ENCODE data around the gene KICS2.
"Not testable (repeated sequence)": the region's sequence is repeated elsewhere in the genome, so short reads cannot be mapped to it uniquely, and the experiment has no call there.

Gene KICS2

DNA sequence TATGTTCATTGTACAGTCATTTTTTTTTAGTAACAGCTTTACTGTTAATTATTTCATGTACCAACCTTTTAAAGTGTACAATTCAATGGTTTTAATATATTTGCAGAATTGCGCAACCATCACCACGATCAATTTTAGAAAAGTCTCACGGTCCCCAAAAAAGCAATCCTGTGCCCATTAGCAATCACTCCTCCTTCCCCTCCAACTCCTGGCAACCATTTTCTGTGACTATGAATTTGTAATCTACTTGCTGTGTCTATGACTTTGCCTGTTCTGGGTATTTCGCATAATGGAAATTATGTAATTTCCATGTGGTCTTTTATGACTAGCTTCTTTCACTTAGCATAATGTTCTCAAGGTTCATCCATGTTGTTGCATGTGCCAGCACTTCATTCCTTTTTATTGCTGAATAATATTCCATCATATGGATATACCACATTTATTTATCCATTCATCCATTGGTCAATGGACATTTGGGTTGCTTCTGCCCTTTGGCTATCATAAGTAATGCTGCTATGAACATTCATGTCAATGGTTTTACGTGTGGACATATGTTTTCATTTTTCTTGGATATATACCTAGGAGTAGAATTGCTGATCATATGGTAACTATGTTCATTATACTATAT is 9.9 kb downstream of the KICS2 start:
- no peak for DNase-seq

DNA sequence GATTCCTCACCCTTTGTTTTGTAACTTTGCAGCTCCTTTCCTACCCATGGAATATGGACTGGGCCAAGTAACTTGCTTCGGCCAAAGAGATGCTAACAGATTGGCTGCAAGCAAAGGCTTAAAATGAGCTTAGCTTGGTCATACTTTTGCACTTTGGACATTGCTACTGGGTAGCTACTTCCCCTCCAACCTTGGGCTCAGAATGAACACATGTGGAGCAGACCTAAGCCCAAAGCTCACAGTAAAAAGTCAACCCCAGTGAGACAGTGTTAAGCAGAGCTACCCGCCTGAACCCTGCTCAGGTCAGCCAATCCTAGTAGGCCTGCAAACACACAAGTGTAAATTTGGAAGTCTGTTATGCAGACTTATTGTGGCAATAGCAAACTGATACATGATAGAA is 14.6 kb downstream of the KICS2 start:
- DNase-seq: no peak

DNA sequence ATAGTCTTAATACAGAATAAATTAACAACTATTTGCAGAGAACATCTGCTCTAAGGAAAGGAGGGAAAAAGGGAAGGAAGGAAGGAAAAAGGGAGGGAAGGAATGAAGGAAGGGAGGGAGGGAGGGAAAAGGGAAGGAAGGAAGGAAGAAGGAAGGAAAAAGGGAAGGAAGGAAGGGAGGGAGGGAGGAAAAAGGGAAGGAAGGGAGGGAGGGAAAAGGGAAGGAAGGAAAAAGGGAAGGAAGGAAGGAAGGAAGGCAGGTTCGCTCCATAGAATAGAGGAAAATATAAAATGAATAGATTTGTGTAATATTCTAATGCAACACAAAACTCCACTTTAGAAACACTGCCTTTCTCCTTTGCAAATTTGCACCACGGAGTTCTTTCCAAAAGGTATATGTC is 16.6 kb downstream of the KICS2 start:
- DNase-seq: no peak

DNA sequence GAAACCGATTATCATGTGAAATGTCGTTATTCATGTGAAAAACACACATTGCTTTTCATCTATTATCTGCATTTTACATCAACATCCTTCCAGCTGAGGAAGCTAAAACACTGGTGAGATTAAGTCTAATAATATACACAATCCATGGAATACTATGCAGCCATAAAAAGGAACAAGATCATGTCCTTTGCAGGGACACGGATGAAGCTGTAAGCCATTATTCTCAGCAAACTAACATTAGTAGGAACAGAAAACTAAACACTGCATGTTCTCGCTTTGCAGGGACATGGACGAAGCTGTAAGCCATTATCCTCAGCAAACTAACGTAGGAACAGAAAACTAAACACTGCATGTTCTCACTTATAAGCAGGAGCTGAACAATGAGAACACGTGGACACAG is 18.3 kb downstream of the KICS2 start:
- DNase-seq: no peak

DNA sequence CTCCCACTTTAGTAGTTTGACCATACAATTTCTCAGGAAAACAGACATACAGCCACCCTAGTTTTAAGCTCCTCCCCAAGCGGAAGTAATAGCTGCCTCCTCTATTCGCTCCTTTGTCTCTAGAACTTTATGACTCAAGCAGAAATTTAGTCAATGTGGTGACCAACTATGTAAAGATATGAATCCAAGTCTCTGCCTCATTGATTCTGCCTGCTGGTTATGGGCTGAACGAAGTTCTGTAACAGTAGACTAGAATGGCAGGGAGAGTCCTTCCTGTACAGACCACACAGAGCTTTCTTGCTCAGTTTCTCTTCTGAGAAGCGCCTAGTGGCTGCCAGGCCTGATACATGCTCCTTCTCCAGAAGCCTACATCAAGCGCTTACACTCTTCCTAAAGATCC is 19.1 kb downstream of the KICS2 start:
- DNase-seq: no peak

DNA sequence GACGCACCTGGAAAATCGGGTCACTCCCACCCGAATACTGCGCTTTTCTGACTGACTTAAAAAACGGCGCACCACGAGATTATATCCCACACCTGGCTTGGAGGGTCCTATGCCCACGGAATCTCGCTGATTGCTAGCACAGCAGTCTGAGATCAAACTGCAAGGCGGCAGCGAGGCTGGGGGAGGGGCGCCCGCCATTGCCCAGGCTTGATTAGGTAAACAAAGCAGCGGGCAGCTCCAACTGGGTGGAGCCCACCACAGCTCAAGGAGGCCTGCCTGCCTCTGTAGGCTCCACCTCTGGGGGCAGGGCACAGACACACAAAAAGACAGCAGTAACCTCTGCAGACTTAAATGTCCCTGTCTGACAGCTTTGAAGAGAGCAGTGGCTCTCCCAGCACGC is 26.3 kb downstream of the KICS2 start:
- DNase-seq: not testable (repeated sequence)

DNA sequence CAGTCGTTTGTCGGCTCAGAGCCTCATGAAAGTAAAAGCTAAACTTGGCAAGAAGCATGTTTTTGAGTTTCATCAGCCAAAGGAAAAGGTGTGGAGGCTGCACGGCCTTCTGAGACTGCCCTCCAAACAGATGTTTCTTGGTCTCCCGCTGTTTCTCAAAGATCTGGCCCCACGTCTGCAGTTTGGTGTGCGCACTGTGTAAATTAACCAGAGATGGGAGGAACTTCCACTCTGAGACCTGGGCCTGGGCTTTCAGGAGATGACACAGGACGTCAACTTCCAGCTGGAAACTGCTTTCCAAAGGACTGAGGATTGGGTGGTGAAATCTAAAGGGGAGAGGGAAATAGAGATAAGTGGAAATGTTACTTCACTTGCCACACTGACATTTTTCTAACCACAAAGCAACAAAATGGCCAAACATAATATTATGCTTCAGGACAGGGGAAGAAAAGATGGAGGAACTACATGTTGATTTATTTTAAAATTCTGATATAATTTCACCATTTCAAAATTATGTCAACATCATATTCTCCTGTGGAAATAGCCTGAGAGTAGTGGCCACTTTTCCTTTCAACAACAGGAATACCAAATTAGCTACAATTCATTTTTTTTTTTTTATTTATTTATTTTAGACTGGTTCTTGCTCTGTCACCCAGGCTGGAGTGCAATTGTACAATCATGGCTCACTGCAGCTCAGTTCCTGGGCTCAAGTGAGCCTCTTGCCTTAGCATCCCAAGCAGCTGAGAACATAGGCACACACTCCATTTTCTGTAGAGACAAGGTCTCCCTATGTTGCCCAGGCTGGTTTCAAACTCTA is 27.6 kb downstream of the KICS2 start:
- no peak for DNase-seq

DNA sequence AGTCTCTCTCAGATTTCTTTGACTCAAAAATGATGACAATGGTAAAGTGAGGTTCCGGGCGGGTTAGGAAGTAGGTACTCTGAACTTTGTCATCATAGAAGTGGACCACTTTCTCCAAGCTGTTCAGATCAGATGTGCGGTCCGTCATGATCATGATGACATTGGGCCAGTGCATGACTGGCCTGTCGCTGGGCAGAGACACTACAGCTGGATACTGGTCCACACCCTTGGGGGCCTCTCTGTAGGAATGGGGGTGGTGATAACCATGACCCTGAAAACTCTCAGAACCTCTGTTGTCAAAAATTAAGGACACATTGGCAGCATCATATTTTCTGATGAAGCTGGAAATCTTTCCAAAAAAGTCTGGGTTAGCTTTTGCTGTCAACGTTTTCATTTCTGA is 28.2 kb downstream of the KICS2 start:
- DNase-seq: no peak

DNA sequence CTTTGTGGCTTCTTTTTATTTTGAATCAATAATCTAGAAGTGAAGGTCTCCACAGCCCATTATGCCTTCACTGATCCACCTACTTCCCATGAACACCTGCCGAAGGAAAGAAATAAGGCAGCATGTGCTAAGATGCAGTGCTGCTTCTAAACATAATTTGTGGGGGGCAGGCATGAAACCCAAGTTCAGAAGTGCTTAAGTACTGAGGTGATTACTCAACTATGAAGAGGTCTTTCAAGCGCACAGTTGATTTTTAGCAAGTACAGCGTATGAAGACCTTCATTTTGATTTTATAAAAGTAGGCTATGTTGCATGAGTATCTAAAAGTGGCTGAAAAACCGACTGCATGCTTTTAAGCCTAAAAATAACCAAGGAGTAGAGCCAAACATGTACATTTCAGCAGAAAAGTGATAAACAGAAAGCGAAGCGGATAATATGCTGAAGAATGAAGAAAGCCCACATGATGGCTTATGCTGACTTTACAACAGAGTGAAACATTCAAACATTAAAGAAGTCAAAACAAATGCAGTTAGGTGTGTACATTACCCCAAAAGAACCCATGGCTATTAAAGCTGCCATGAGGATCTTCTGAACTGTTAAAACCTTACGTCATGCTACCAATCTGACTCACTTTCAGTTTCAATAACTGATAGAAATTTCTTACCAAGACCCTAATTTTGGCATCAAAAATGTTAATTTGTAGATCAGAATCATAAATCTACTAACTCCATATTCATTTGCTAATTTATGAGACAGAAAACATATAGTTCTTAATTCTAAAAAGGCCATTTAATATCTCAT is 29.3 kb downstream of the KICS2 start:
- no peak for DNase-seq

DNA sequence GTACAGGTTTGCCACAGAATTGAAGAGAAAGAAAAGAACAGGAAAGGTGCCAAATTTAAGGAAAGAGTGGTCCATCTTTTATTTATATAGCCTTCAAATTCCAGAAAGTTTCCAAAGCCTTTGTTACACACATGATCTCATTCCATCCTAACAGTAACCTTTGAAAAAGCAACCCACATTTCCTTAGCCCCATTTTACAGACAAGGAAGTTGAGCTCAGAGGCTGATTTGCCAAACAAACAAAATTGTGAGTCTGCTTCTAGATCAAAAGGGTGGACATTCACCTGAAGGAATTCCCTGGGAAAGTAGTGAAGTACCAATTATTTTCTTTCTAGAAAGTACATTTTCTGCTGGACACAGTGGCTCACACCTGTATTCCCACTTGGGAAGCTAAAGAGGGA is 32.0 kb downstream of the KICS2 start:
- DNase-seq: no peak

DNA sequence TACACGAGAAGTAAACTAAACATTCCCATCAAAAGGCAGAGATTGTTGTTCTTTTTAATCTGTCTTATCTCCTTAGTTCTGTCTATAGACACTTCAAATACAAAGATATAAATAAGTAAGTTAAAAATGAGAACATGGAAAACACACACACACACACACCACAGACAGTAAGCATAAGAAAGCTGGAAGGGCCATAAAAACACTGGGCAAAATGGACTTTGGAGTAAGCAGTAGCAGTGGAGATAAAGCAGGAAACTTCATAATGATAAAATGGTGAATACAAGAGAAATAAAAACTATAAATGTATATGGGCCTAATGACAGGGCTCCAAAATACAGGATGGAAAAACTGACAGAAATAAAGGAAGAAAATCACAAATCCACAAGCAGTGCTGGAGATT is 32.6 kb downstream of the KICS2 start:
- no peak for DNase-seq

DNA sequence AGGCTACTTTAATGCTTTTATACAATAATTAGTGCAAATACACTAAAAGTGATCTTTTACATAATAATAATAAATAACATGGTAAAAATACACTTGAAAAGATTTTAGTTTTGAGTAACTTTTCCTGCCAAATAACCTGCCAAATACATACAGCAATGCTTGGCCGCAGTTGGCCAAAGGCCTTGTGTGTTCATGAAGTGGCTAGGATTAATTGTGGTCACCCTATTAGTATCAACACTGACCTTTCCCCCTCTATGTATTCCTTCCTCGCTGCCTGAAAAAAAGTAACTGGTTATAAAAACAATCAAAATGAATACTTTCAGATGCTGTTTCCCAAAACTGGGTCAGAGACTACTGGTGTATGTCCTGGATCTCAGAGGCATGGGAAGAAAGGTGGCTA is 34.3 kb downstream of the KICS2 start:
- DNase-seq: no peak

DNA sequence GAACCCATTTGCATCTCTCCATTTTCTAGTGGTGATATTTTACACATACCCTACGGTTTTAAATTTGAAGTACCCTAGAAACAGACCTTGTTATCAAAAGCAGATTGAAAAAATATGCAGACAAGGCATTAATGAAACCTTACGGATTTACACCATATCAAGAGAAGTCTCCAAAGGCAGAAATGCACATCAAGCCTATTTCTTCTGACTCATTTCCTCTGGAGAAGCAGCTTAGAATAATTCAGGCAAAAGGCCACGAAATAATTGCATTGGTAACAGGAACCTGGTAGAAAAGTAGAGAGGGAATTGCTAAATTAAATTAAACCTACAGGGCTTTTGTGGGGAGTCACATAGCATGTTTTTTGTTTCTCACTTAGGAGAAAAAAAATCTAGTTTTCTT is 34.7 kb downstream of the KICS2 start:
- DNase-seq: no peak

DNA sequence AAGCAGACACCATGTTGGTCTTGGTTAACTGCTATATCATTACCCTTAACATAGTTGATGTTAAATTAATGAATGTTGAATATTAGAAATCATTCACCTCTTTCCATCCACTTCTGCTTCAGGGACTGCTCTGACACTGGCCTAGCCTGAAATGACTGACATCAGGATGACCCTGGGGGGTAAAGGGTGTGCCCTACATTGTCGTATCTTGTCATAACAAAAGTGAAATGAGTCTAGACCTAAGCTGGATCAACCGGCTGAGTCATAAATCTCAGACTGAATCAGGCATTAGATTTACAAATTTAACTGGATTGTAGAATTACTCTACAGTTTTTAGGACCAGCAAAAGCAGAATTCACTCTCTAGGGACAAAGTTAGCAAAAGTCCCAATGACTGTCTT is 35.3 kb downstream of the KICS2 start:
- no peak for DNase-seq

DNA sequence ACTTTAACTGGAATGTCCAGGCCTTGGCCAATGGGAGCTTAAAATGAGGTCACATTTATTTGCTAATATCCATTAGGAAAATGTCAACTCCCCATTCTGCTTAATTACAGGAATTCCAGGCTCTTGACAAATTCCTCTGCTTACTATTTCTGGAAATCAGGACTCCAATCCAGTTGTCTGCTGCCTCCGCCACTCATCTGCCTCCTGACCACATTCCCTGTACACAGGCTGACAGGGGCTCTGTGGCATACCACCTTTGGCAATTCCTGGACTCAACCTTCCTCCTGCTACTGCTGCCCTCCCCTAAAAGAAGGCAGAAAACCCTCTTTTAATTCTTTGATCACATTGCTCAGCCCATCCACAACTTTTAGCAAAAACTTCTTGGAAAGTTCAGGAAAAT is 37.9 kb downstream of the KICS2 start:
- DNase-seq: no peak

DNA sequence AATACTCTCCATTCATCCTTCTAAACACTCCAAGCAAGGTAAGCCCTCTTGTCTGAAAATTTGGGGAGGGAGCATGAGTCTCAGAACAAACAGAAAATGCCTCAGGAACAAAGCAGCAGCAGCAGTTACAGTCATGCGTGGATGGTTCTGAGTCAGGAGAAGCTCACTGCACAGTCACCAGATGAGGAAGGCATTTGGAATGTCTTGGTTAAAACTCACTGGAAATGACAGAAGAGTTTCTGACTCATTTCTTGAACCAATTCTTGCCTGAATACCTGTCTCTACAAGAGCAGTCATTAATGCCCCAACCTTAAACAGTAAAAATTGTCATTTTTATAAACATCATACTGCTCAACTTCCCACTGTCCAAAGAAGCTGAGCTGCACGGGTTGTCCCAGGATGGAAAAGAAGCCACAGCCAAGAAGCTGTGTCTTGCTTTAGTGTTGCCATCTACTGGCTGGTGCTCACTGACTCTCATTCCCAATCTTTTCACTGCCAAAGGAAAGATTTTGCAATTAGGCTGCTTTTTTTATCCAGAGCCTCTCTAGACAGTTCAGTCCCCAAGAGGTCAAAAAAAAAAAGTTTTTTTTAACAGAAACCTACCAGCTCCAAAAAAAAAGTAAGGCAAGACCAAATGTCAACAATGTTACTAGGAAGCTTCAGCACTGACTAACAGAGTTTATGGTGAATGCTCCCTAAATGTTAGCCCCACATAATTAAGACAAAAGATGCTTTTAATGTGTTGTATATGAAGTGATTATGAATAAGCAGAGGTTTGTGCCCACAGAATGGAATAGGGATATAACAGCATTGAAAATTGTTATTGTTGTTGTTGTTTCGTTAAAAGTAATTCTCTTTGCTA is 40.4 kb downstream of the KICS2 start:
- peak; percentile 66 for DNase-seq

DNA sequence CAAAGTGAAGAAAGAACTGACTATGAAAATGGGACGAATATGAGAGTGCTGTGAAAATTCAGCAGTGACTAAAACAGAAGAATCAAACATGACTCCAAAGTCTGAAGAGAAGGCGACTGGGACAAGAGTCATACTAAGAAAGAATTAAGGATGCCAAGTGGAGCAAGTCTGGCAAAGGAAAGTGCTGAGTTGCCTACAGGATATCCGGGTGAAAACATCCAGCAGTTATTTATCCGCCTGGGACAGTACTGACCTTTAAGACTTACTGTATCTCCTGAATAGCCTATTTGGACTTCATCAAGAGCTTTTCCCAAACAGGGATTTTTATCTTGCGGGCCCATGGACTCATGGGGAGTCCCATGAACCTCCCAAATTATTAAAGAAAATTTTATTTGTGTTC is 41.1 kb downstream of the KICS2 start:
- DNase-seq: no peak

DNA sequence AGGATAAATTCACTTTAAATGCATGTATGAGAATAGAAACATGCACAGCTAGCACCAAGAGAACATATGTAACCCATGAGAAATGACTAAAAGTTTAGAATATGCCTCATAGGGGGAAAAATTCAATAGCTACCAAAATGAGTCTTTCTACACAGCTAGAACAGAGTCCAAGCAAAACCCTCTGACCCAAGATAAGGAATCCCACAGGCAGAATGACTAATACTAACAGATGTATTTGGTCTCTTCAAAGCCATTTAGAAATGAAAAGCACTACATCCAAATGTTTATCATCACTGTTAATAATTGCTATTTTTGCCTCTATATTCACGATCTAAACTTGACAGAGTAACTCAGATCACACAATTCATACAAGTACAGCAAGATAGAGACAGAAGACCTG is 44.0 kb downstream of the KICS2 start:
- DNase-seq: no peak

DNA sequence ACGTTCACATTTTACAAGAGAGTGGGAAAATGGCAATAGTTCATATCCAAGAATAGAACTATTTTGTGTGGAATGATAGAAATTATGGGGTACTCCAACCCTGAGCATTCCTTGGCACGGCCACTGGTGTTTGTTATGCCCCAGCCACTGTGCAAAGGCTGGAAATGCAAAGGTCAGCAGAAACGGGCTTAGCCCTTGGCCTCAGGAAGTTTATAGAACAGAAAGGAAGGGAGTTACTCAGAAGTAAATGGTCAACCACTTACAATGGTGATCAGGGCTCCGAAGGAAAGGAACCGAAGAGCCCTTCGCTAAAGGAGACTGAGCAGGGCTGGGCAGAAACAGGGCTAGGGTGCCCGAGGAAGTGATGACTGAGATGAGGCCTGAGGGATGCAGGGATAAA is 45.1 kb downstream of the KICS2 start:
- no peak for DNase-seq

DNA sequence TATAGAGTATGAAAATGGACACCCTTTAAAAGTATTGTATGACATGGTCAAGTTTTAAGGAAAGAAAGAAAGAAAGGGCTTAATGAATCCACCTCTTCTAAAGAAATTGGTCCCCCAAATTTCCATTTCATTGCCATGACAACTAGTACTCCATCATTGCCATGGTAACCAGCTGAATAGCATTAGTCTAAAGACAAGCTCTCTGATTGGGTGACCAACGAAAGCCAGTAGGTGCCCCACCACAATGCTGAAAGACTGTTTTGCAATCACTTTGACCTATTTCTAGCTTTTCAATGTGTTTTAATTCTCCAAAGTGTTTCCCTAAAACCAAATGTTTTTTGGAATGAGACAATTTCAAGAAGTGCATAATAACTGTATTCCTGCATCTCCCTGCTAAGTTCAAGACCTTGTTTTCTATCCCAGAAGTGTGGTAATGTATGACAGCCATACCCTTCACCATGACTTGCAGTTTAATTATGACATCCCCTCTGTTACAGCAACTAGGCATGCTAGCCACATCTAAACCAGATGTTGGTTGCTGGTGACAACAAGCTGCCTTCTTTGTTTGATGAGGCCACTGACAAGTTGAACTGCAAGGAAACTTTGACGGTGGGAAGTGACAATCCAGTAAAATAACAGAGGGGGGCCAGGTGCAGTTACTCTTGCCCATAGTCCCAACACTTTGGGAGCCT is 46.7 kb downstream of the KICS2 start:
- DNase-seq: no peak

DNA sequence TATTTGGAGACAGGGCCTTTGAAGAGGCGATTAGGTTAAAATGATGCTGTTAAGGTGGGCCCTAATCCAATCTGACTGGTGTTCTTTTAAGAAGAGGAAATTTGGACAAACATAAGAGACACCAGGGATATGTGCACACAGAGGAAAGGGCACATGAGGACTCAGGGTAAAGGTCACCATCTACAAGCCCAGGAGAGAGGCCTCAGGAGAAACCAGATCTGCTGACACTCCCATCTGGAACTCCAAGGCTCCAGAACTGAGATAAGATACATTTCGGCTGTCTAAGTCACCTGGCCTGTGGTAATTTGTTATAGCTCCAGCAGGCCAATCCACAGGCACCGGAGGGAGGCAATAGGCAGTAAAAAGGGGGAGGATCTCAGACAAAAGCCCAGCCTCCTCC is 48.6 kb downstream of the KICS2 start:
- DNase-seq: no peak
